Natural killer cell (primary cell): Measurements from ENCODE around the gene CLK1. TPM values are rescaled to one million over a fixed set of nuclear protein-coding genes. Genes with fewer than 3 reads are reported as not detected.

Source experiments
- ATAC-seq, 3 donors: fragments of 150-1000 bp in 2 of 3; fragments of 200-7000 bp in 1 of 3; cut with Tn5 transposase; 1 replicate in 1 of 3; 2 replicates in 2 of 3; pipeline ENCODE4 v1.10.0; 2021; ENCODE audit warnings: mild to moderate bottlenecking in 2 of 3, moderate library complexity in 2 of 3
- DNase-seq, 2 donors: peaks; one replicate each; pipeline versions ENCODE4 v3.0.0 to v3.0.0-alpha.2; 2013 to 2021; ENCODE audit warnings: mixed read lengths in 1 of 2
- H3K27ac ChIP-seq: one replicate; pipeline ENCODE4 v1.5.1; 2013; ENCODE audit warnings: mild to moderate bottlenecking, low read length
- H3K27me3 ChIP-seq: one replicate; pipeline ENCODE4 v1.6.1; 2013; ENCODE audit warnings: low read length; ENCODE audit not compliant: control insufficient read depth, insufficient read depth
- H3K36me3 ChIP-seq: one replicate; pipeline ENCODE4 v1.6.1; 2013; ENCODE audit warnings: low read length; ENCODE audit not compliant: control insufficient read depth, insufficient read depth
- H3K4me1 ChIP-seq: one replicate; pipeline ENCODE4 v1.6.1; 2013; ENCODE audit warnings: low read length; ENCODE audit not compliant: control insufficient read depth, insufficient read depth
- H3K4me3 ChIP-seq: one replicate; pipeline ENCODE4 v1.5.1; 2013; ENCODE audit warnings: low read length
- H3K9me3 ChIP-seq: one replicate; pipeline ENCODE4 v1.6.1; 2013; ENCODE audit warnings: low read length; ENCODE audit not compliant: control insufficient read depth, insufficient read depth
- H3K27ac Mint-ChIP-seq, 2 donors: one replicate each; pipeline ENCODE4 v1.8.0; 2022; ENCODE audit warnings: mild to moderate bottlenecking in 2 of 2, mixed read lengths in 2 of 2, moderate library complexity in 1 of 2
- H3K27me3 Mint-ChIP-seq, 2 donors: one replicate each; pipeline ENCODE4 v1.8.0; 2022; ENCODE audit warnings: low read depth in 2 of 2, mixed read lengths in 2 of 2
- H3K36me3 Mint-ChIP-seq: one replicate; pipeline ENCODE4 v1.8.0; 2022; ENCODE audit warnings: mixed read lengths
- H3K4me1 Mint-ChIP-seq, 2 donors: one replicate each; pipeline ENCODE4 v1.8.0; 2022; ENCODE audit warnings: mixed read lengths in 2 of 2
- H3K4me3 Mint-ChIP-seq: one replicate; pipeline ENCODE4 v1.8.0; 2022; ENCODE audit warnings: mild to moderate bottlenecking, moderate library complexity, mixed read lengths
- H3K9me3 Mint-ChIP-seq, 2 donors: one replicate each; pipeline ENCODE4 v1.8.0; 2022; ENCODE audit warnings: mixed read lengths in 2 of 2
- WGBS: methylation state at CpG from one replicate; pipeline ENCODE4 v1.1.7; 2013; ENCODE audit warnings: missing lambda C conversion rate; ENCODE audit not compliant: insufficient coverage; 5-methylcytosine and 5-hydroxymethylcytosine counted together
- intact Hi-C: fragments of 100-400 bp; cut with micrococcal nuclease; formaldehyde crosslinking; loops from one replicate; pipeline ENCODE4 v1.14.2; 2022
- total RNA-seq, 4 donors: library from RNA; stranded (reverse); fragments of 120-200 nt in 1 of 4; gene quantifications; one replicate each; pipeline versions ENCODE4 v1.2.3 to v1.2.4, GENCODE V29; 2013 to 2022
- TF ChIP-seq, protein P1 (sequence below): fragments of 200-600 bp; IDR thresholded peaks from one replicate; pipeline ENCODE4 v1.8.0; 2022; ENCODE audit warnings: antibody characterized with exemption

Gene CLK1
- total RNA-seq, 3 donors from 2014 or later (not counting 1 experiment from before 2014, with no cell fraction given), result 975 to 1,296 (median 1,070) TPM

DNA sequence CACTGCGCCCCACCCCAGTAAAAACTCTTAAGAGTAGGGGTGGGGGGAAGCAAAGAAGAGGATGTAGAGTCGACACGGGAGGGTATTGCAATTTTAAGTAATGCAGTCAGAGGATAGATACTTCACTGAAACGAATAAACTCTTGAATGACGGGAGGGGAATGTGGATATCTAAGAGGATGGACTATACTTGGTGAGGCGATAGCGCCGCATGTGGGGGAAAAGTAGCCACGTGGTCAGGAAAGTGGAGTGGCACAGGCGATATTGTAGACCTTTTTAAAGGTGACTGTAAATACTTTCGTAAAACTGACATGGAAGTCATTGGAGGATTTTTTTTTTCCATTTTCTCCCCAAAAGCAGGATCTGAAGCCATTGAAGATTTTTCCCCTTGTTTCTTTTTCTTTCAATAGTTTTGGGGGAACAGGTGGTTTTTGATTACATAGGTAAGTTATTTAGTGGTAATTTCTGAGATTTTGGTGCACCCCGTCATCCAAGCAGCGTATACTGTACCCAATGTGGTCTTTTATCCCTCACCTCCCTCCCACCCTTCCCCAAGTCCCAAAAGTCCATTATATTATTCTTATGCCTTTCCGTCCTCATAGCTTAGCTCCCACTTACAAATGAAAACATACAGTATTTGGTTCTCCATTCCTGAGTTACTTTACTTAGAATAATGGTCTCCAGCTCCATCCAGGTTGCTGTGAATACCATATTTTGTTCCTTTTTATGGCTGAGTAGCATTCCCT lies 13.8 kb downstream of the CLK1 start:
- Histone ChIP-seq H3K4me1 (no peaks in the 10 kb centered on the region), H3K4me3 (no peak overlapping the region), H3K27ac (no peak overlapping the region), H3K9me3 (no peaks in the 10 kb centered on the region), H3K27me3 (no peaks in the 10 kb centered on the region), H3K36me3 (peaks cover 55% of the 10 kb centered on the region)
- Mint-ChIP-seq H3K4me3 (peak overlapping the region; percentile 35), H3K27me3 (no peaks in the 10 kb centered on the region), H3K9me3 (no peaks in the 10 kb centered on the region), H3K36me3 (peaks cover 29% of the 10 kb centered on the region), H3K27ac (peak overlapping the region; percentile 64 to 84), H3K4me1 (peaks cover 12 to 29% of the 10 kb centered on the region in 2 donors)
- DNase-seq, result peak in 1 of 2 donors; percentile 6
- TF ChIP-seq, protein P1, sequence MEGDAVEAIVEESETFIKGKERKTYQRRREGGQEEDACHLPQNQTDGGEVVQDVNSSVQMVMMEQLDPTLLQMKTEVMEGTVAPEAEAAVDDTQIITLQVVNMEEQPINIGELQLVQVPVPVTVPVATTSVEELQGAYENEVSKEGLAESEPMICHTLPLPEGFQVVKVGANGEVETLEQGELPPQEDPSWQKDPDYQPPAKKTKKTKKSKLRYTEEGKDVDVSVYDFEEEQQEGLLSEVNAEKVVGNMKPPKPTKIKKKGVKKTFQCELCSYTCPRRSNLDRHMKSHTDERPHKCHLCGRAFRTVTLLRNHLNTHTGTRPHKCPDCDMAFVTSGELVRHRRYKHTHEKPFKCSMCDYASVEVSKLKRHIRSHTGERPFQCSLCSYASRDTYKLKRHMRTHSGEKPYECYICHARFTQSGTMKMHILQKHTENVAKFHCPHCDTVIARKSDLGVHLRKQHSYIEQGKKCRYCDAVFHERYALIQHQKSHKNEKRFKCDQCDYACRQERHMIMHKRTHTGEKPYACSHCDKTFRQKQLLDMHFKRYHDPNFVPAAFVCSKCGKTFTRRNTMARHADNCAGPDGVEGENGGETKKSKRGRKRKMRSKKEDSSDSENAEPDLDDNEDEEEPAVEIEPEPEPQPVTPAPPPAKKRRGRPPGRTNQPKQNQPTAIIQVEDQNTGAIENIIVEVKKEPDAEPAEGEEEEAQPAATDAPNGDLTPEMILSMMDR, result no peak
- intact Hi-C loops, result no loop called here
- 92% methylated on average over 14 of the region's 14 CpGs for WGBS
- ATAC-seq, result no peak

DNA sequence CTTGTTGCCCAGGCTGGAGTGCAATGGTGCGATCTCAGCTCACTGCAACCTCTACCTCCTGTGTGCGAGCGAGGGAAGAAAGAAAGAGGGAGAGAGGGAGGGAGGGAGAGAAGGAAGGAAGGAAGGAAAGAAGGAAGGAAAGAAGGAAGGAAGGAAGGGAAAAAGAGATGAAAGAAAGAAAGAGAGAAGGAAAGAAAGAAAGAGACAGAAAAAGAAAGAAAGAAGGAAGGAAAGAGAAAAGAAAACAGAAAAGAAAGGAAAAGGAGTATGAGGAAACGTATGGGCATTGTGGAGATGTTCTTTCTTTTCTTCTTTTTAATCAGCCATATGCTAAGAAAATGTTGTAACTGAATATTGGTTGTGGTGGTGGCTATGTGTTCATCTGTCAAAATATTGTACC lies 16.5 kb downstream of the CLK1 start:
- Mint-ChIP-seq H3K4me3 (no peak overlapping the region), H3K27me3 (no peaks in the 10 kb centered on the region), H3K36me3 (peaks cover 19% of the 10 kb centered on the region), H3K4me1 (peaks cover 12 to 25% of the 10 kb centered on the region in 2 donors), H3K27ac (peak overlapping the region in 1 of 2 donors; percentile 84), H3K9me3 (no peaks in the 10 kb centered on the region)
- no peak for ATAC-seq
- Histone ChIP-seq H3K4me1 (no peaks in the 10 kb centered on the region), H3K27me3 (no peaks in the 10 kb centered on the region), H3K36me3 (peaks cover 28% of the 10 kb centered on the region), H3K9me3 (no peaks in the 10 kb centered on the region), H3K27ac (no peak overlapping the region), H3K4me3 (no peak overlapping the region)
- intact Hi-C loops, result no loop called here
- WGBS, result 100% methylated on average over 4 of the region's 4 CpGs
- DNase-seq, result no peak
- TF ChIP-seq, protein P1, result no peak

DNA sequence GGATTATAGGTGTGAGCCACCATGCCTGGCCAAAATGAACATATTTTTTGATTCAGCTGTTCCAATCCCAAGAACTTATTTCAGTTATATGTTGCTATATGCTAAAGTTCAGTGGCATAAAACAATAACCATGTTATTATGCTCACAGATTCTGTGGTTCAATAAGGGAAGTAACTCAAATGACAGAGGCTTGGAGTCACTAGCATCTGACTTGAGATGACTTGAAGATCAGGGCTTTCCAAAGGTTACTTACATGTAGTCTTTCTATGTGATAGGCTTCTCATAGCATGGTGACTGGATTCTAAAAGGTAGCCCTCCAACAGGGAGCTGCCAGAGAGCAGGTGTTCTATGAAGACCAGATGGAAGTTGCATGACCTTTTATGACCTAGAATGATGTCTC lies 17.2 kb downstream of the CLK1 start:
- H3K27me3 Mint-ChIP-seq, result no peaks in the 10 kb centered on the region
- peaks cover 7 to 18% of the 10 kb centered on the region in 2 donors for H3K4me1 Mint-ChIP-seq
- TF ChIP-seq, protein P1, result no peak
- Histone ChIP-seq H3K27me3 (no peaks in the 10 kb centered on the region), H3K4me1 (no peaks in the 10 kb centered on the region), H3K9me3 (no peaks in the 10 kb centered on the region), H3K4me3 (no peak overlapping the region), H3K27ac (no peak overlapping the region), H3K36me3 (peaks cover 21% of the 10 kb centered on the region)
- H3K4me3 Mint-ChIP-seq, result no peak overlapping the region
- H3K27ac Mint-ChIP-seq, result peak overlapping the region in 1 of 2 donors; percentile 84
- peaks cover 13% of the 10 kb centered on the region for H3K36me3 Mint-ChIP-seq
- intact Hi-C loops, result no loop called here
- ATAC-seq (no peak), DNase-seq (no peak)
- H3K9me3 Mint-ChIP-seq, result no peaks in the 10 kb centered on the region
